GM23338 (cell line): ENCODE measurements around the gene MERTK. TPM values are rescaled to one million over a fixed set of nuclear protein-coding genes. Genes with fewer than 3 reads are reported as not detected.

Experiments
- ATAC-seq: fragments of 200-7000 bp; cut with Tn5 transposase; 3 replicates; pipeline ENCODE4 v1.9.1; 2020
- DNase-seq: peaks from one replicate; pipeline ENCODE4 v3.0.0-alpha.2; 2015; ENCODE audit warnings: low spot score
- H2AFZ ChIP-seq: fragments of 200-600 bp; sonication (generic); 2 replicates; pipeline ENCODE4 v1.8.0; 2016; ENCODE audit warnings: antibody characterized with exemption, mild to moderate bottlenecking, moderate library complexity
- H3F3A ChIP-seq: fragments of 200-600 bp; sonication (generic); replicated peaks from 2 replicates; pipeline ENCODE4 v1.8.0; 2017; ENCODE audit warnings: antibody characterized with exemption, mixed run types, low read depth
- H3K27ac ChIP-seq: fragments of 200-600 bp; sonication (generic); 2 replicates; pipeline ENCODE4 v1.6.1; 2016; ENCODE audit warnings: low read depth
- H3K27me3 ChIP-seq: fragments of 200-600 bp; sonication (generic); 2 replicates; pipeline ENCODE4 v1.8.0; 2016; ENCODE audit warnings: mild to moderate bottlenecking, mixed run types, moderate library complexity; ENCODE audit not compliant: insufficient read depth
- H3K36me3 ChIP-seq: fragments of 200-600 bp; sonication (generic); 2 replicates; pipeline ENCODE4 v1.8.0; 2016; ENCODE audit warnings: mild to moderate bottlenecking; ENCODE audit not compliant: insufficient read depth
- H3K4me1 ChIP-seq: fragments of 200-600 bp; sonication (generic); 2 replicates; pipeline ENCODE4 v1.8.0; 2016; ENCODE audit warnings: mild to moderate bottlenecking, moderate library complexity; ENCODE audit not compliant: insufficient read depth
- H3K4me2 ChIP-seq: fragments of 200-600 bp; sonication (generic); 2 replicates; pipeline ENCODE4 v1.7.1; 2017; ENCODE audit warnings: mixed run types
- H3K4me3 ChIP-seq: fragments of 200-600 bp; sonication (generic); 2 replicates; pipeline ENCODE4 v1.6.1; 2016; ENCODE audit warnings: mixed run types
- H3K79me2 ChIP-seq: fragments of 200-600 bp; sonication (generic); replicated peaks from 2 replicates; pipeline ENCODE4 v1.8.0; 2017; ENCODE audit warnings: mild to moderate bottlenecking; ENCODE audit not compliant: insufficient read depth
- H3K9me2 ChIP-seq: fragments of 200-600 bp; sonication (generic); 2 replicates; pipeline ENCODE4 v1.8.0; 2017; ENCODE audit not compliant: insufficient read depth
- H4K20me1 ChIP-seq: fragments of 200-600 bp; sonication (generic); replicated peaks from 2 replicates; pipeline ENCODE4 v1.8.0; 2017; ENCODE audit warnings: mild to moderate bottlenecking; ENCODE audit not compliant: insufficient read depth
- H3K27ac Mint-ChIP-seq: 2 replicates; pipeline ENCODE4 v1.8.0; 2020; ENCODE audit warnings: inconsistent platforms, mild to moderate bottlenecking, moderate library complexity, mixed read lengths
- H3K27me3 Mint-ChIP-seq: 3 replicates; pipeline ENCODE4 v1.8.0; 2022; ENCODE audit warnings: low read depth, mild to moderate bottlenecking, moderate library complexity, mixed read lengths, inconsistent platforms; ENCODE audit not compliant: insufficient read depth, poor library complexity
- H3K36me3 Mint-ChIP-seq: 3 replicates; pipeline ENCODE4 v1.8.0; 2021; ENCODE audit warnings: low read depth, mild to moderate bottlenecking, inconsistent platforms, moderate library complexity, mixed read lengths
- H3K4me1 Mint-ChIP-seq: 3 replicates; pipeline ENCODE4 v1.8.0; 2020; ENCODE audit warnings: mild to moderate bottlenecking, inconsistent platforms, mixed read lengths
- H3K4me3 Mint-ChIP-seq: 3 replicates; pipeline ENCODE4 v1.8.0; 2021; ENCODE audit warnings: moderate library complexity, mild to moderate bottlenecking, inconsistent platforms, mixed read lengths
- H3K9me3 Mint-ChIP-seq: 3 replicates; pipeline ENCODE4 v1.8.0; 2020; ENCODE audit warnings: moderate library complexity, mild to moderate bottlenecking, inconsistent platforms, mixed read lengths
- CREB1 ChIP-seq: fragments of 250-450 bp; sonication (Bioruptor Pico); IDR thresholded peaks from 2 replicates; pipeline ENCODE4 v1.5.0; 2020; ENCODE audit warnings: low read depth, mild to moderate bottlenecking, moderate library complexity
- EZH2 ChIP-seq: fragments of 200-600 bp; sonication (generic); IDR thresholded peaks from one replicate; pipeline ENCODE4 v1.8.0; 2017; ENCODE audit warnings: antibody characterized with exemption, mild to moderate bottlenecking, low read depth; ENCODE audit not compliant: unreplicated experiment
- EZH2phosphoT487 ChIP-seq: fragments of 200-600 bp; sonication (generic); IDR thresholded peaks from one replicate; pipeline ENCODE4 v1.8.1; 2018; ENCODE audit warnings: antibody characterized with exemption; ENCODE audit not compliant: unreplicated experiment
- JUNB ChIP-seq: IDR thresholded peaks from one replicate; pipeline ENCODE4 v1.6.1; 2016; ENCODE audit warnings: antibody characterized with exemption; ENCODE audit not compliant: unreplicated experiment
- POLR2AphosphoS5 ChIP-seq: IDR thresholded peaks from 2 replicates; pipeline ENCODE4 v1.6.1; 2016; ENCODE audit warnings: antibody characterized with exemption, low read depth
- polyA plus RNA-seq: library from polyadenylated mRNA; unstranded; fragments of >200 nt; fragmentation: Nextera tagmentation; extraction: Ambion mirVana; gene quantifications from 2 replicates; pipeline ENCODE4 v1.2.1, GENCODE V29; 2016
- total RNA-seq: library from RNA; depleted of rRNA; stranded (reverse); fragments of >200 nt; shearing (Covaris generic); gene quantifications from 2 replicates; pipeline ENCODE4 v1.2.3, GENCODE V29; 2014
- TF ChIP-seq, protein P1 (sequence below): IDR thresholded peaks from one replicate; pipeline ENCODE4 v1.6.1; 2018; ENCODE audit warnings: antibody characterized with exemption; ENCODE audit not compliant: unreplicated experiment
- TF ChIP-seq, protein P2 (sequence below), 2 experiments: fragments of 200-600 bp in 1 of 2; sonication (generic) in 1 of 2; conservative IDR thresholded peaks; 2 replicates each; pipeline versions ENCODE4 v1.5.1 to v1.6.1; 2016 to 2017; ENCODE audit warnings: antibody characterized with exemption in 2 of 2, low read depth in 2 of 2, mild to moderate bottlenecking in 2 of 2, moderate library complexity in 1 of 2

MERTK gene
- total and polyA plus RNA-seq, 2 experiments from 2014 or later, result 3.0 to 9.0 TPM

DNA sequence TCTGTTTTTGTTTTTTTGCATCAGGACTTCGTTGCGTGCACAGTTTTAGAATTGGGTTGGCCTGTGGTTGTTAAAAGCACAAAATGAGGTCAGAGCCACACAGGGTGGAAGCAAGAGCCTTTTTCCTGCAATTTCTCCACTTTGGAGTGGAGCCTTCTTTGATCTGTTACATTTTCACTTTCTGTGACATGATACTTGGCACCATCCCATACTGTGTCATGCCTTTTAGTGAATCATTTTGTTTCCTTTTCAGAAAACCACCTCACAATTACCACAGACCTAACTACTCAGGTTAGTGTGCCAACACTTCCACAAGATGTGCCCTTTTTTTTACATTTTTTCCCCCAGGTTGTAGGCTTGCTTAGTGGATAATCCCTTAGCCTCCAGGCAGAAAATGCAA is 32.5 kb downstream of the MERTK start:
- TF ChIP-seq, protein P1, sequence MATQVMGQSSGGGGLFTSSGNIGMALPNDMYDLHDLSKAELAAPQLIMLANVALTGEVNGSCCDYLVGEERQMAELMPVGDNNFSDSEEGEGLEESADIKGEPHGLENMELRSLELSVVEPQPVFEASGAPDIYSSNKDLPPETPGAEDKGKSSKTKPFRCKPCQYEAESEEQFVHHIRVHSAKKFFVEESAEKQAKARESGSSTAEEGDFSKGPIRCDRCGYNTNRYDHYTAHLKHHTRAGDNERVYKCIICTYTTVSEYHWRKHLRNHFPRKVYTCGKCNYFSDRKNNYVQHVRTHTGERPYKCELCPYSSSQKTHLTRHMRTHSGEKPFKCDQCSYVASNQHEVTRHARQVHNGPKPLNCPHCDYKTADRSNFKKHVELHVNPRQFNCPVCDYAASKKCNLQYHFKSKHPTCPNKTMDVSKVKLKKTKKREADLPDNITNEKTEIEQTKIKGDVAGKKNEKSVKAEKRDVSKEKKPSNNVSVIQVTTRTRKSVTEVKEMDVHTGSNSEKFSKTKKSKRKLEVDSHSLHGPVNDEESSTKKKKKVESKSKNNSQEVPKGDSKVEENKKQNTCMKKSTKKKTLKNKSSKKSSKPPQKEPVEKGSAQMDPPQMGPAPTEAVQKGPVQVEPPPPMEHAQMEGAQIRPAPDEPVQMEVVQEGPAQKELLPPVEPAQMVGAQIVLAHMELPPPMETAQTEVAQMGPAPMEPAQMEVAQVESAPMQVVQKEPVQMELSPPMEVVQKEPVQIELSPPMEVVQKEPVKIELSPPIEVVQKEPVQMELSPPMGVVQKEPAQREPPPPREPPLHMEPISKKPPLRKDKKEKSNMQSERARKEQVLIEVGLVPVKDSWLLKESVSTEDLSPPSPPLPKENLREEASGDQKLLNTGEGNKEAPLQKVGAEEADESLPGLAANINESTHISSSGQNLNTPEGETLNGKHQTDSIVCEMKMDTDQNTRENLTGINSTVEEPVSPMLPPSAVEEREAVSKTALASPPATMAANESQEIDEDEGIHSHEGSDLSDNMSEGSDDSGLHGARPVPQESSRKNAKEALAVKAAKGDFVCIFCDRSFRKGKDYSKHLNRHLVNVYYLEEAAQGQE, result no peak
- TF ChIP-seq JUNB, result no peak
- H3K27me3 ChIP-seq, result no peaks in the 10 kb centered on the region
- peaks cover 5% of the 10 kb centered on the region for H3K27me3 Mint-ChIP-seq
- H3K27ac ChIP-seq, result no peak overlapping the region
- no peak overlapping the region for H2AFZ ChIP-seq
- H3K4me3 Mint-ChIP-seq, result no peak overlapping the region
- peak overlapping the region; percentile 24; the same call in 1 of the 2 replicates for H3K27ac Mint-ChIP-seq
- H4K20me1 ChIP-seq, result no peaks in the 10 kb centered on the region
- H3K4me3 ChIP-seq, result no peak overlapping the region
- no peaks in the 10 kb centered on the region for H3K9me2 ChIP-seq
- no peak for DNase-seq
- H3K4me1 Mint-ChIP-seq, result peaks cover 10% of the 10 kb centered on the region
- no peaks in the 10 kb centered on the region for H3F3A ChIP-seq
- H3K79me2 ChIP-seq, result no peaks in the 10 kb centered on the region
- peaks cover 2% of the 10 kb centered on the region; the same call in 1 of the 3 replicates for H3K9me3 Mint-ChIP-seq
- ATAC-seq, result no peak
- H3K36me3 Mint-ChIP-seq, result peaks cover 30% of the 10 kb centered on the region
- no peak overlapping the region for H3K4me2 ChIP-seq
- H3K4me1 ChIP-seq, result no peaks in the 10 kb centered on the region
- H3K36me3 ChIP-seq, result no peaks in the 10 kb centered on the region

GRCh38 chr2:111932841-111933291 is 34.5 kb downstream of the MERTK start:
- peaks cover 2% of the 10 kb centered on the region; the same call in 1 of the 3 replicates for H3K9me3 Mint-ChIP-seq
- no peak overlapping the region for H3K4me3 ChIP-seq
- H3K27ac ChIP-seq, result no peak overlapping the region
- H3K4me1 Mint-ChIP-seq, result peaks cover 10% of the 10 kb centered on the region
- H3K27me3 Mint-ChIP-seq, result peaks cover 5% of the 10 kb centered on the region
- no peaks in the 10 kb centered on the region for H3K27me3 ChIP-seq
- H3K36me3 ChIP-seq, result no peaks in the 10 kb centered on the region
- no peaks in the 10 kb centered on the region for H3K4me1 ChIP-seq
- H3F3A ChIP-seq, result no peaks in the 10 kb centered on the region
- H3K9me2 ChIP-seq, result no peaks in the 10 kb centered on the region
- no peaks in the 10 kb centered on the region; the same call in 1 of the 2 replicates for H4K20me1 ChIP-seq
- ATAC-seq (no peak), DNase-seq (no peak)
- peaks cover 30% of the 10 kb centered on the region for H3K36me3 Mint-ChIP-seq
- H3K79me2 ChIP-seq, result no peaks in the 10 kb centered on the region
- H3K4me2 ChIP-seq, result no peak overlapping the region
- H2AFZ ChIP-seq, result no peak overlapping the region
- H3K27ac Mint-ChIP-seq, result no peak overlapping the region
- no peak overlapping the region for H3K4me3 Mint-ChIP-seq
- TF ChIP-seq, protein P2, sequence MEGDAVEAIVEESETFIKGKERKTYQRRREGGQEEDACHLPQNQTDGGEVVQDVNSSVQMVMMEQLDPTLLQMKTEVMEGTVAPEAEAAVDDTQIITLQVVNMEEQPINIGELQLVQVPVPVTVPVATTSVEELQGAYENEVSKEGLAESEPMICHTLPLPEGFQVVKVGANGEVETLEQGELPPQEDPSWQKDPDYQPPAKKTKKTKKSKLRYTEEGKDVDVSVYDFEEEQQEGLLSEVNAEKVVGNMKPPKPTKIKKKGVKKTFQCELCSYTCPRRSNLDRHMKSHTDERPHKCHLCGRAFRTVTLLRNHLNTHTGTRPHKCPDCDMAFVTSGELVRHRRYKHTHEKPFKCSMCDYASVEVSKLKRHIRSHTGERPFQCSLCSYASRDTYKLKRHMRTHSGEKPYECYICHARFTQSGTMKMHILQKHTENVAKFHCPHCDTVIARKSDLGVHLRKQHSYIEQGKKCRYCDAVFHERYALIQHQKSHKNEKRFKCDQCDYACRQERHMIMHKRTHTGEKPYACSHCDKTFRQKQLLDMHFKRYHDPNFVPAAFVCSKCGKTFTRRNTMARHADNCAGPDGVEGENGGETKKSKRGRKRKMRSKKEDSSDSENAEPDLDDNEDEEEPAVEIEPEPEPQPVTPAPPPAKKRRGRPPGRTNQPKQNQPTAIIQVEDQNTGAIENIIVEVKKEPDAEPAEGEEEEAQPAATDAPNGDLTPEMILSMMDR (conservative IDR thresholded peaks at IDR 0.05; ENCODE audit: low read depth in 2 of 2), result no peak
- TF ChIP-seq POLR2AphosphoS5 (no peak), EZH2phosphoT487 (no peak), JUNB (no peak), CREB1 (CRISPR knock-in tag) (no peak), EZH2 (no peak)
- TF ChIP-seq, protein P1, result no peak
